ENCODE measurements around the gene HMGCS2.

DNA sequence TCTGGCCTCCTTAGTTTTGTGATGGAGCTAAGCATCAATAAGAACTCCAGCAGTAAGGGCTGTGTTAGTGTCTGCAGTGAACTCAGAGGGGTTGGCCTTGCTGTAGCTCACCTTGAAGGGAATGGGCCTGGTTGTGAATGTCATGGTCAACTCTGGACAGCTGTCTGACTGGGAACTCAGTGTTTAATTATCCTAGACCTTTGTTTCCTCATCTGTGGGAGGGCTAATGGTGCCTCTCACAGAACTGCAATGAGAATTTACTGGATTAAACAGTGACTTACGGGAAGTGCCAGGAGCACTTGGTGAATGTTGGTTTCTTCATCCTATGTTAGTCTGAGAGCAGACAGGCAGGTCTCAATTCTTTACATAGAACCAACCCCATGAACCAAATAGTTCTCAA lies 23.7 kb downstream of the HMGCS2 start:
- TF ChIP-seq TAF1 (IDR thresholded peaks at IDR 0.05; ENCODE audit: control insufficient read depth, extremely low read depth, insufficient read depth, low read length, severe bottlenecking): no peak
- no peak for TF ChIP-seq ELF2 (CRISPR knock-in tag; IDR thresholded peaks at IDR 0.05)
- TF ChIP-seq MAZ (CRISPR knock-in tag; conservative IDR thresholded peaks at IDR 0.05 in 1 of 2, IDR thresholded peaks at IDR 0.05 in 1 of 2): no peak
- TF ChIP-seq, protein P1, sequence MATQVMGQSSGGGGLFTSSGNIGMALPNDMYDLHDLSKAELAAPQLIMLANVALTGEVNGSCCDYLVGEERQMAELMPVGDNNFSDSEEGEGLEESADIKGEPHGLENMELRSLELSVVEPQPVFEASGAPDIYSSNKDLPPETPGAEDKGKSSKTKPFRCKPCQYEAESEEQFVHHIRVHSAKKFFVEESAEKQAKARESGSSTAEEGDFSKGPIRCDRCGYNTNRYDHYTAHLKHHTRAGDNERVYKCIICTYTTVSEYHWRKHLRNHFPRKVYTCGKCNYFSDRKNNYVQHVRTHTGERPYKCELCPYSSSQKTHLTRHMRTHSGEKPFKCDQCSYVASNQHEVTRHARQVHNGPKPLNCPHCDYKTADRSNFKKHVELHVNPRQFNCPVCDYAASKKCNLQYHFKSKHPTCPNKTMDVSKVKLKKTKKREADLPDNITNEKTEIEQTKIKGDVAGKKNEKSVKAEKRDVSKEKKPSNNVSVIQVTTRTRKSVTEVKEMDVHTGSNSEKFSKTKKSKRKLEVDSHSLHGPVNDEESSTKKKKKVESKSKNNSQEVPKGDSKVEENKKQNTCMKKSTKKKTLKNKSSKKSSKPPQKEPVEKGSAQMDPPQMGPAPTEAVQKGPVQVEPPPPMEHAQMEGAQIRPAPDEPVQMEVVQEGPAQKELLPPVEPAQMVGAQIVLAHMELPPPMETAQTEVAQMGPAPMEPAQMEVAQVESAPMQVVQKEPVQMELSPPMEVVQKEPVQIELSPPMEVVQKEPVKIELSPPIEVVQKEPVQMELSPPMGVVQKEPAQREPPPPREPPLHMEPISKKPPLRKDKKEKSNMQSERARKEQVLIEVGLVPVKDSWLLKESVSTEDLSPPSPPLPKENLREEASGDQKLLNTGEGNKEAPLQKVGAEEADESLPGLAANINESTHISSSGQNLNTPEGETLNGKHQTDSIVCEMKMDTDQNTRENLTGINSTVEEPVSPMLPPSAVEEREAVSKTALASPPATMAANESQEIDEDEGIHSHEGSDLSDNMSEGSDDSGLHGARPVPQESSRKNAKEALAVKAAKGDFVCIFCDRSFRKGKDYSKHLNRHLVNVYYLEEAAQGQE (IDR thresholded peaks at IDR 0.05; ENCODE audit: borderline replicate concordance): no peak
- TF ChIP-seq, protein P1 (CRISPR knock-in tag; IDR thresholded peaks at IDR 0.05; ENCODE audit: low read depth): no peak
- TF ChIP-seq BRD4 (IDR thresholded peaks at IDR 0.05): no peak
- TF ChIP-seq, protein P2, sequence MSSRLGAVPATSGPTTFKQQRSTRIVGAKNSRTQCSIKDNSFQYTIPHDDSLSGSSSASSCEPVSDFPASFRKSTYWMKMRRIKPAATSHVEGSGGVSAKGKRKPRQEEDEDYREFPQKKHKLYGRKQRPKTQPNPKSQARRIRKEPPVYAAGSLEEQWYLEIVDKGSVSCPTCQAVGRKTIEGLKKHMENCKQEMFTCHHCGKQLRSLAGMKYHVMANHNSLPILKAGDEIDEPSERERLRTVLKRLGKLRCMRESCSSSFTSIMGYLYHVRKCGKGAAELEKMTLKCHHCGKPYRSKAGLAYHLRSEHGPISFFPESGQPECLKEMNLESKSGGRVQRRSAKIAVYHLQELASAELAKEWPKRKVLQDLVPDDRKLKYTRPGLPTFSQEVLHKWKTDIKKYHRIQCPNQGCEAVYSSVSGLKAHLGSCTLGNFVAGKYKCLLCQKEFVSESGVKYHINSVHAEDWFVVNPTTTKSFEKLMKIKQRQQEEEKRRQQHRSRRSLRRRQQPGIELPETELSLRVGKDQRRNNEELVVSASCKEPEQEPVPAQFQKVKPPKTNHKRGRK (tag; IDR thresholded peaks at IDR 0.05): no peak
- TF ChIP-seq FOXJ3 (CRISPR knock-in tag; IDR thresholded peaks at IDR 0.05): no peak

All from K562 (cell line).